HepG2 (cell line): ENCODE results near the gene NR2F1-AS1. TPM values are rescaled to one million over a fixed set of nuclear protein-coding genes. Genes with fewer than 3 reads are reported as not detected.

Experiments
- FOXA1 ChIP-seq, 2 experiments: fragments of 450-650 bp in 1 of 2; sonication (generic) in 1 of 2; formaldehyde crosslinking in 1 of 2; IDR thresholded peaks; 2 replicates each; pipeline versions ENCODE4 v1.4.0 to v1.6.1; 2016 to 2020; ENCODE audit warnings: missing genetic modification reagents in 1 of 2
- KDM6A ChIP-seq: IDR thresholded peaks from 2 replicates; pipeline ENCODE4 v1.6.1; 2016; ENCODE audit warnings: low read depth
- NFE2 ChIP-seq: sonication (generic); formaldehyde crosslinking; IDR thresholded peaks from 2 replicates; pipeline ENCODE4 v1.4.0; 2020; ENCODE audit warnings: missing genetic modification reagents
- NFE2L2 ChIP-seq: fragments of 150-350 bp; IDR thresholded peaks from 2 replicates; pipeline ENCODE4 v1.6.1; 2014; ENCODE audit warnings: low read length
- SALL2 ChIP-seq: sonication (generic); formaldehyde crosslinking; IDR thresholded peaks from 2 replicates; pipeline ENCODE4 v1.8.1; 2023; ENCODE audit warnings: mild to moderate bottlenecking, missing genetic modification reagents, inconsistent platforms
- TAF1 ChIP-seq: sonication (generic); formaldehyde crosslinking; IDR thresholded peaks from 2 replicates; pipeline ENCODE4 v1.4.0; 2020; ENCODE audit warnings: missing genetic modification reagents
- TBX2 ChIP-seq: sonication (generic); formaldehyde crosslinking; IDR thresholded peaks from 2 replicates; pipeline ENCODE4 v1.5.0; 2020; ENCODE audit warnings: missing genetic modification reagents, mild to moderate bottlenecking, borderline replicate concordance
- ZBTB1 ChIP-seq: sonication (generic); formaldehyde crosslinking; IDR thresholded peaks from 2 replicates; pipeline ENCODE4 v1.4.0; 2020; ENCODE audit warnings: missing genetic modification reagents, borderline replicate concordance
- ZBTB8A ChIP-seq: sonication (generic); formaldehyde crosslinking; IDR thresholded peaks from 2 replicates; pipeline ENCODE4 v1.4.0; 2020; ENCODE audit warnings: mild to moderate bottlenecking, low read depth, missing genetic modification reagents, borderline replicate concordance
- ZFP36L2 ChIP-seq: sonication (generic); formaldehyde crosslinking; IDR thresholded peaks from 2 replicates; pipeline ENCODE4 v1.4.0; 2020; ENCODE audit warnings: missing genetic modification reagents
- ZNF558 ChIP-seq: sonication (generic); formaldehyde crosslinking; IDR thresholded peaks from 2 replicates; pipeline ENCODE4 v1.9.0; 2022; ENCODE audit warnings: mild to moderate bottlenecking, missing genetic modification reagents, borderline replicate concordance
- ZNF562 ChIP-seq: sonication (generic); formaldehyde crosslinking; IDR thresholded peaks from 2 replicates; pipeline ENCODE4 v1.8.0; 2022; ENCODE audit warnings: missing genetic modification reagents, borderline replicate concordance
- polyA plus RNA-seq, 8 experiments: library from polyadenylated mRNA; depleted of rRNA in 3 of 8; stranded (reverse) in 7 of 8; unstranded in 1 of 8; fragments of >200 nt; fragmentation: Illumina TruSeq in 4 of 8; extraction: Trizol in 4 of 8; gene quantifications; 2 replicates each; pipeline versions ENCODE4 v1.2.1 to v1.2.3, GENCODE V29; 2011 to 2016; ENCODE audit warnings: low read depth in 4 of 8, missing spikeins in 1 of 8, mixed read lengths in 1 of 8; ENCODE audit not compliant: insufficient read depth in 1 of 8
- total RNA-seq, 5 experiments: library from RNA; depleted of rRNA; stranded (reverse); fragments of >200 nt; fragmentation: Illumina TruSeq; extraction: Trizol; gene quantifications; 2 replicates each; pipeline ENCODE4 v1.2.3, GENCODE V29; 2016; ENCODE audit warnings: low read depth in 1 of 5
- TF ChIP-seq, protein P1 (sequence below): IDR thresholded peaks from 2 replicates; pipeline ENCODE4 v1.6.1; 2018; ENCODE audit warnings: missing genetic modification reagents, mild to moderate bottlenecking, missing compliant biosample characterization
- TF ChIP-seq, protein P2 (sequence below), 2 experiments: sonication (generic) in 1 of 2; formaldehyde crosslinking in 1 of 2; IDR thresholded peaks; 2 replicates each; pipeline versions ENCODE4 v1.6.1 to v1.9.0; 2014 to 2022; ENCODE audit warnings: antibody characterized with exemption in 1 of 2, borderline replicate concordance in 1 of 2, inconsistent platforms in 1 of 2, low read depth in 1 of 2, missing genetic modification reagents in 1 of 2
- TF ChIP-seq, protein P3 (sequence below): IDR thresholded peaks from 2 replicates; pipeline ENCODE4 v1.6.1; 2012; ENCODE audit warnings: inconsistent platforms
- TF ChIP-seq, protein P4 (sequence below): sonication (generic); formaldehyde crosslinking; IDR thresholded peaks from 2 replicates; pipeline ENCODE4 v1.5.0; 2020; ENCODE audit warnings: mild to moderate bottlenecking, missing genetic modification reagents, borderline replicate concordance

The NR2F1-AS1 gene
- total and polyA plus RNA-seq, 2 of the 13 experiments (the other 11 are each of a cell fraction or from before 2014, with no cell fraction given): 2.8 TPM

- peak; percentile 70; the same call in 1 of the 2 replicates for TF ChIP-seq SALL2 (CRISPR knock-in tag)
- no peak for TF ChIP-seq TAF1 (CRISPR knock-in tag)
- TF ChIP-seq ZNF562 (CRISPR knock-in tag): no peak
- TF ChIP-seq, protein P1, sequence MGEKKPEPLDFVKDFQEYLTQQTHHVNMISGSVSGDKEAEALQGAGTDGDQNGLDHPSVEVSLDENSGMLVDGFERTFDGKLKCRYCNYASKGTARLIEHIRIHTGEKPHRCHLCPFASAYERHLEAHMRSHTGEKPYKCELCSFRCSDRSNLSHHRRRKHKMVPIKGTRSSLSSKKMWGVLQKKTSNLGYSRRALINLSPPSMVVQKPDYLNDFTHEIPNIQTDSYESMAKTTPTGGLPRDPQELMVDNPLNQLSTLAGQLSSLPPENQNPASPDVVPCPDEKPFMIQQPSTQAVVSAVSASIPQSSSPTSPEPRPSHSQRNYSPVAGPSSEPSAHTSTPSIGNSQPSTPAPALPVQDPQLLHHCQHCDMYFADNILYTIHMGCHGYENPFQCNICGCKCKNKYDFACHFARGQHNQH (CRISPR knock-in tag): 0 out of 2 replicates have a peak, but pooled peaks have one; percentile 9
- TF ChIP-seq, protein P2, sequence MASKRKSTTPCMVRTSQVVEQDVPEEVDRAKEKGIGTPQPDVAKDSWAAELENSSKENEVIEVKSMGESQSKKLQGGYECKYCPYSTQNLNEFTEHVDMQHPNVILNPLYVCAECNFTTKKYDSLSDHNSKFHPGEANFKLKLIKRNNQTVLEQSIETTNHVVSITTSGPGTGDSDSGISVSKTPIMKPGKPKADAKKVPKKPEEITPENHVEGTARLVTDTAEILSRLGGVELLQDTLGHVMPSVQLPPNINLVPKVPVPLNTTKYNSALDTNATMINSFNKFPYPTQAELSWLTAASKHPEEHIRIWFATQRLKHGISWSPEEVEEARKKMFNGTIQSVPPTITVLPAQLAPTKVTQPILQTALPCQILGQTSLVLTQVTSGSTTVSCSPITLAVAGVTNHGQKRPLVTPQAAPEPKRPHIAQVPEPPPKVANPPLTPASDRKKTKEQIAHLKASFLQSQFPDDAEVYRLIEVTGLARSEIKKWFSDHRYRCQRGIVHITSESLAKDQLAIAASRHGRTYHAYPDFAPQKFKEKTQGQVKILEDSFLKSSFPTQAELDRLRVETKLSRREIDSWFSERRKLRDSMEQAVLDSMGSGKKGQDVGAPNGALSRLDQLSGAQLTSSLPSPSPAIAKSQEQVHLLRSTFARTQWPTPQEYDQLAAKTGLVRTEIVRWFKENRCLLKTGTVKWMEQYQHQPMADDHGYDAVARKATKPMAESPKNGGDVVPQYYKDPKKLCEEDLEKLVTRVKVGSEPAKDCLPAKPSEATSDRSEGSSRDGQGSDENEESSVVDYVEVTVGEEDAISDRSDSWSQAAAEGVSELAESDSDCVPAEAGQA (IDR thresholded peaks at IDR 0.05; ENCODE audit: low read depth): no peak; the same call in 1 of the 2 replicates
- TF ChIP-seq, protein P2 (CRISPR knock-in tag; IDR thresholded peaks at IDR 0.05; ENCODE audit: borderline replicate concordance): no peak
- TF ChIP-seq NFE2L2: no peak
- no peak for TF ChIP-seq KDM6A (CRISPR knock-in tag)
- no peak for TF ChIP-seq FOXA1 (IDR thresholded peaks at IDR 0.05)
- 0 out of 2 replicates have a peak, but pooled peaks have one; percentile 4 for TF ChIP-seq FOXA1 (CRISPR knock-in tag; IDR thresholded peaks at IDR 0.05)
- no peak for TF ChIP-seq ZBTB1 (CRISPR knock-in tag)
- TF ChIP-seq TBX2 (CRISPR knock-in tag): peak; percentile 35; the same call in 1 of the 2 replicates
- TF ChIP-seq ZNF558 (CRISPR knock-in tag): no peak
- TF ChIP-seq ZBTB8A (CRISPR knock-in tag): no peak
- no peak for TF ChIP-seq ZFP36L2 (CRISPR knock-in tag)
- no peak for TF ChIP-seq NFE2
- TF ChIP-seq, protein P3, sequence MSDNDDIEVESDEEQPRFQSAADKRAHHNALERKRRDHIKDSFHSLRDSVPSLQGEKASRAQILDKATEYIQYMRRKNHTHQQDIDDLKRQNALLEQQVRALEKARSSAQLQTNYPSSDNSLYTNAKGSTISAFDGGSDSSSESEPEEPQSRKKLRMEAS: peak; percentile 64; the same call in 1 of the 2 replicates
- TF ChIP-seq, protein P4, sequence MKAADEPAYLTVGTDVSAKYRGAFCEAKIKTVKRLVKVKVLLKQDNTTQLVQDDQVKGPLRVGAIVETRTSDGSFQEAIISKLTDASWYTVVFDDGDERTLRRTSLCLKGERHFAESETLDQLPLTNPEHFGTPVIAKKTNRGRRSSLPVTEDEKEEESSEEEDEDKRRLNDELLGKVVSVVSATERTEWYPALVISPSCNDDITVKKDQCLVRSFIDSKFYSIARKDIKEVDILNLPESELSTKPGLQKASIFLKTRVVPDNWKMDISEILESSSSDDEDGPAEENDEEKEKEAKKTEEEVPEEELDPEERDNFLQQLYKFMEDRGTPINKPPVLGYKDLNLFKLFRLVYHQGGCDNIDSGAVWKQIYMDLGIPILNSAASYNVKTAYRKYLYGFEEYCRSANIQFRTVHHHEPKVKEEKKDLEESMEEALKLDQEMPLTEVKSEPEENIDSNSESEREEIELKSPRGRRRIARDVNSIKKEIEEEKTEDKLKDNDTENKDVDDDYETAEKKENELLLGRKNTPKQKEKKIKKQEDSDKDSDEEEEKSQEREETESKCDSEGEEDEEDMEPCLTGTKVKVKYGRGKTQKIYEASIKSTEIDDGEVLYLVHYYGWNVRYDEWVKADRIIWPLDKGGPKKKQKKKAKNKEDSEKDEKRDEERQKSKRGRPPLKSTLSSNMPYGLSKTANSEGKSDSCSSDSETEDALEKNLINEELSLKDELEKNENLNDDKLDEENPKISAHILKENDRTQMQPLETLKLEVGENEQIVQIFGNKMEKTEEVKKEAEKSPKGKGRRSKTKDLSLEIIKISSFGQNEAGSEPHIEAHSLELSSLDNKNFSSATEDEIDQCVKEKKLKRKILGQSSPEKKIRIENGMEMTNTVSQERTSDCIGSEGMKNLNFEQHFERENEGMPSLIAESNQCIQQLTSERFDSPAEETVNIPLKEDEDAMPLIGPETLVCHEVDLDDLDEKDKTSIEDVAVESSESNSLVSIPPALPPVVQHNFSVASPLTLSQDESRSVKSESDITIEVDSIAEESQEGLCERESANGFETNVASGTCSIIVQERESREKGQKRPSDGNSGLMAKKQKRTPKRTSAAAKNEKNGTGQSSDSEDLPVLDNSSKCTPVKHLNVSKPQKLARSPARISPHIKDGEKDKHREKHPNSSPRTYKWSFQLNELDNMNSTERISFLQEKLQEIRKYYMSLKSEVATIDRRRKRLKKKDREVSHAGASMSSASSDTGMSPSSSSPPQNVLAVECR: peak; percentile 27; the same call in 1 of the 2 replicates
These were observed 724 bp downstream of the NR2F1-AS1 start (continued) for GRCh38 chr5:93580063-93580926.
